Superior temporal gyrus (tissue), 1 donor: ENCODE data around the gene FYN.

ENCODE experiments used
- DNase-seq: peaks from one replicate; pipeline ENCODE4 v3.0.0-alpha.2; 2016; ENCODE audit errors: extremely low spot score

The FYN gene

GRCh38 chr6:111880181-111880888 lies 7.1 kb upstream of the FYN start:
- DNase-seq, result no peak

GRCh38 chr6:111875741-111876140 lies 2.5 kb upstream of the FYN start:
- no peak for DNase-seq

- DNase-seq, result no peak
Measured at GRCh38 chr6:111874025-111874415, 768 bp upstream of the FYN start.

GRCh38 chr6:111872401-111873177 lies 663 bp downstream of the FYN start:
- DNase-seq, result no peak

GRCh38 chr6:111871725-111872400 lies 1.4 kb downstream of the FYN start:
- DNase-seq, result peak; percentile 90

- peak; percentile 60 for DNase-seq
Measured at GRCh38 chr6:111871207-111871606, 2.0 kb downstream of the FYN start.

- no peak for DNase-seq
Measured at GRCh38 chr6:111870742-111871064, 2.5 kb downstream of the FYN start.

GRCh38 chr6:111870051-111870741 lies 3.1 kb downstream of the FYN start:
- no peak for DNase-seq

- DNase-seq, result no peak
Measured at GRCh38 chr6:111866857-111867256, 6.4 kb downstream of the FYN start.

GRCh38 chr6:111865909-111866546 lies 7.2 kb downstream of the FYN start:
- DNase-seq, result no peak

GRCh38 chr6:111865049-111865585 lies 8.1 kb downstream of the FYN start:
- DNase-seq, result no peak

- no peak for DNase-seq
Measured at GRCh38 chr6:111864138-111865048, 8.9 kb downstream of the FYN start.

- DNase-seq, result no peak
Measured at GRCh38 chr6:111862741-111863140, 10.5 kb downstream of the FYN start.

- peak; percentile 49 for DNase-seq
Measured at GRCh38 chr6:111862314-111862713, 10.9 kb downstream of the FYN start.

- peak; percentile 35 for DNase-seq
Measured at GRCh38 chr6:111861431-111861885, 11.8 kb downstream of the FYN start.

- DNase-seq, result peak; percentile 71
Measured at GRCh38 chr6:111858347-111858746, 14.9 kb downstream of the FYN start.

GRCh38 chr6:111857674-111858337 lies 15.4 kb downstream of the FYN start:
- no peak for DNase-seq

GRCh38 chr6:111855753-111856152 lies 17.5 kb downstream of the FYN start:
- DNase-seq, result no peak

- DNase-seq, result no peak
Measured at GRCh38 chr6:111854683-111855082, 18.6 kb downstream of the FYN start.

- no peak for DNase-seq
Measured at GRCh38 chr6:111852725-111853124, 20.5 kb downstream of the FYN start.
